Stimulated activated CD4-positive, alpha-beta T cell treated with anti-CD3 and anti-CD28 coated beads, TNF-alpha, amount 100 ng/mL, for 1 hour (primary cell): ENCODE measurements around the gene NAPB.
"Not testable (repeated sequence)": the region's sequence is repeated elsewhere in the genome, so short reads cannot be mapped to it uniquely, and the experiment has no call there.

ENCODE experiments used
- DNase-seq, 3 donors: peaks; one replicate each; pipeline ENCODE4 v3.0.0-alpha.2; 2020; ENCODE audit warnings: low read depth in 3 of 3, low spot score in 1 of 3

NAPB gene

DNA sequence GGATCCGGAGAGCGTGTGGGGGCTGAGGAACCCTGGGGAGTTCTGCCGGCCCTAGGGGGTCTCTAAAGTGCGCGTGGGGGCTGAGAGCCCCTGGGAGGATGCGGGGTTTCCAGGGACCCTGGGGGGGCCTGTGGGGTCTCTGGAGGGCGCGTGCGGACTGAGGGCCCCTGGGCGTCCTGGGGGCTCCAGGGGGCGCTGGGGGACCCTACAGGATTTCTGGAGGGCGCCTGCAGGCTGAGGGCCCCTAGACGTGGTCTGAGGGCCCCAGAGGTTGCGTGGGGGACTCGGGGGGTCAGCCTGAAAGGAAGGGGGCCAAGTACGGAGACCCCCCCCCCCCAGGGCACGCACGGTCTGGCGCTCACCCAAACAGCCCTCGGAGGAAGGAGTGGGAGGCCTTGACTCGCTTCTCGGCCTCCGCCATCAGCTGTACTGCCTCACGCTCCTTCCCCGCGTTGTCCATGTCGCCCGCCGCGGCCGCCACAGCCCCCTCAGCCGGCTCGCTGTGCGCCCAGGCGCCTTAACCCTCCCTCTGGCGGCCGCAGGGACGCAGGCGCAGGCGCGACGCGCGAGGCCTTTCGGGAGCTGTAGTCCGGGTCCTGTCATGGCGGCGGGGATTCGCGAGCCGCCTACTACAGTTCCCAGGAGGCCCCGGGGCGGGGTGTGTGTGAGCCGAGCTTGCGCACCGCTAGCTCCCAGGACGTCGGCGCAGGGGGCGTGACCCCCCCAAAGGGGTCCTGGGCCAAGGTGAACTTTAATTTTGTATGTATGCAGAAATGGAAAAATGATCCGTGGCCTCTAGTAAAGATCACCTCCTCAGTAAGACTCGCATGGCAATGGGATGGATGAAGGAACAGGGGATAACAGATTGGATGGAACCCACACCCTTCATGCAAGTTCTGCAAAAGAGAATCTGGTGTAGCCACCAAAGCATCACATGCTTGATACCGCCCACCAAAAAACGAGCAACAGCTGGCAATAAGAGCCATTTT, at the start of gene NAPB:
NAPB (minus strand) TSS at position 546 of the 989 bp plus-strand sequence; CDS start at position 460, 86 bp downstream.
- peak; percentile 76 to 88 (median 83) for DNase-seq

- not testable (repeated sequence) for DNase-seq
Measured at GRCh38 chr20:23466961-23467360, 45.7 kb upstream of the NAPB start.

DNA sequence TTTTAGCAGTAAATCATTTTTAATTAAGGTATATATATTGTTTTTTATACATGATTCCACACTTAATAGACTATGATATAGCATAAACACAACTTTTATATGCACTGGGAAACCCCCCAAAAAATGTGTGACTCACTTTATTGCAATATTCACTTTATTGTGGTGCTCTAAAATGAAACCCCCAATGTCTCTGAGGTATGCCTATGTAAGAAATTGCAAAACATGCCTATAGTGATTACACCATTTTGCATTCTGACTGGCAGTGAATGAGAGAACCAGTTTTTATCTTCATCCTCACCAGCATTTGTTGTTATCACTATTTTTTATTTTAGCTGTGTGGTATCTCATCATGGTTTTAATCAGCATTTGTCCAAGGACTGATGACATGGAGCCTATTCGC, 39.9 kb upstream of the NAPB start:
- DNase-seq: no peak

DNA sequence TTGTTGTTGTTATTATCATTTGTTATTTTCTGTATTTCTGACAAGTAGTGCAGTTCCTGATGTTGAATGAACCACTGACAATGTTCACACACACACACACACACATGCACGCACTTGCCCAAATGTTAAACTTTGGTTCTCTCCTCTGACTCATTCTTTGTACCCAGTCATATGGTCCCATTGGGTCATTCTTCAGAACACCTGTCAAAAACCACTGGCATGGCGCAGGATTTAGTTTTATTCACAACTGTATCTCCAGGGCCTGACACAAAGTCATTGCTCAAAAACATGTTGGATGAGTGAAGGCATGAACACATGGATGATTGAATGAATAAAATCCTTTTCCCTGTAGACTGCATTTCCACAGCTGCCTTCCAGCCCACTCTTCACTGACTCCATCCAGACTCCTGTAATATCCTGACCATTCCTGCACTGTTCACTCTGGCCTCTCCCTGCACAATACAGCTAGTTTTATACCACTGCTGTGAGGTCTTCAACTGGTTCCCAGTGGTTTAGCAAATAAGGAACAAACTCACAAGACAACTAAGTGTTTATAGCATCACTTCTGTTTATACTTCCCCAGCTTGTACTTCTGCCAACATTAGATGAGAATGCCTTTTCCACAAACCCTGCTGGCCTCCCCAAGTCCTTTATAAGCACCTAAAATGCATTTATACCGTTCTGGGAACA, 38.3 kb upstream of the NAPB start:
- no peak for DNase-seq

DNA sequence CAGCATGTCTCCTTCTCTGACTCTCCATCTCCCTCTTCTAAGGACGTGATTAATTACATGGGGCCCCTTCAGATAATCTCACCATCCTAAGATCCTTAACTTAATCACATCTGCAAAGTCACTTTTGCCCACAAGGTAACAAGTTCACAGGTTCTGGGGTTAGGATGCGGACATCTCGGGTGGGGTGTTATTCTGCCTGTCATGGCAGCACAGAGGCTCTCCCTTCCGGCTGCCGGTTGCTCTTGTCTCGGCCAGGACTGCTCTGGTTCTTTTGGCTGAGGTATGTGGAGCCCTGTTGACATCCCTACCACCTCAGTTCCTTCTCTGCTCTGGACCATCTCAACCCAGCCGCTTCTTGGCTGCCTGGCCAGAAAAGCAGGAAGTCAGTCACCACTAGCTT, 35.6 kb upstream of the NAPB start:
- DNase-seq: no peak

DNA sequence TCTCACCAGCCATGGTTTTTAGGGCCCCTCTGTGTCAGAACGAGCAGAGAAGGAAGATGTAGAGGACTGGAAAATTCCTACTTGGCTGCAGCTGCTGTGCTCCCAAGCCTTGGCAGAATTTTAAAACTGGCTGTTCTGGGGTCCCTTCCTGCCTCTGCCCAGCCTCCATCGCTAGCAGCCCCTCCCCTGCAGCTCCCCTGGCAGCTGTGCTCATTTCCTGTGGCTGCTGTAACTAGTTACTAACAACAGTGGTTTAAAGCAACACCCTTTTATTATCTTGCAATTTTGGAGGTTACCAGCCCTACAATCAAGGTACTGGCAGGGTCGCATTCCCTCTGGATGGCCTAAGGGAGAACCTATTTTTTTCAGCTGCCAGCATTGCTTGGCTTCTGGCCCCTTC, 35.1 kb upstream of the NAPB start:
- no peak for DNase-seq

- no peak for DNase-seq
Measured at GRCh38 chr20:23455639-23456038, 34.4 kb upstream of the NAPB start.

GRCh38 chr20:23454816-23455215, 33.5 kb upstream of the NAPB start:
- DNase-seq: no peak

GRCh38 chr20:23453549-23454543, 32.6 kb upstream of the NAPB start:
- DNase-seq: no peak

GRCh38 chr20:23452776-23453175, 31.5 kb upstream of the NAPB start, which contains the start of gene CST11:
TSS of gene CST11 (minus strand) at chr20:23452876. CDS start at chr20:23452811, 65 bp downstream.
- DNase-seq: no peak

DNA sequence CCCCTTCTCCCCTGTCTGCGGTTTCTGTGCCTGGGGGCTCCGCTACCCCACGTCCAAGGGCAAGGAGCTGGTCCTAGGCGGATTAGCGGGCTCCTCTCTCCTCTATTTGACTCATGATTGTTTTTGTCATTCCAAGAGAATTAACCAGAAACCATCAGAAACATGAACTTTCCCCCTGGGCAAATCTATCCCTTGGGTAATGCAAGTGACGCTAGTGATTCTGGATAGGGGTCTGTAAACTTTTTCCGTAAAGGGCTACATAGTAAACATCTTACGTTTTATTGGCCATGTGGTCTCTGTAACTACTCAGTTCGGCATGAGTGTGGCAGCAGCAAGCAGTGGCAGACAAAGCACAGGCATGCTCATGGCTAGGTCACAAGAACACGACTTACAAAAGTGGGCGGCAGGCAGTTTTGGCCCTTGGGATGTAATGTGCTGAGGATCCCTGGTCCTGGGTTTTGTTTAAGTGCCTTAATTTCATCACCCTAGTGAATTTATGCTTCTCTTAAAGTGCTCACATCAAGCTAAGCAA, 30.7 kb upstream of the NAPB start:
- no peak for DNase-seq

- DNase-seq: no peak
Measured at GRCh38 chr20:23450877-23451276, 29.6 kb upstream of the NAPB start.

DNA sequence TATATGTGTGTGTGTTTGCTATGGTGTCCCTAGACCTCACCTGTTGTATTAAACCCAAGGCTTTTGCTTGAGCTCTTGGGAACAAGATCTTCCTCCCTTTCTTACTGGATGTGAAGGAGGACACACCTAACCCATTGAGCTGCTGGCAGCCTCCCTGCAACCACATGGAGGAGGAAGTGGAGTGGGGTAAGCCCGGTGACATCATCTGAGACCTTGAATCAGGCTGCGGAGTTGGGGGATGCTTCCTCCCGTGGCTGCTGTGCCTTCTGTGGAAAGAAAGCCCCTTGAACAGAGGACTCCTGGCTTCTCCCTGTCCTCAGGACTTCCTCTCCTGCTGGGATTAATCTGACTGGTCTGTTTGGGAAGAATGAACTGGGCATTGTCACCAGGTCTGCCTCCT, 28.1 kb upstream of the NAPB start:
- no peak for DNase-seq

DNA sequence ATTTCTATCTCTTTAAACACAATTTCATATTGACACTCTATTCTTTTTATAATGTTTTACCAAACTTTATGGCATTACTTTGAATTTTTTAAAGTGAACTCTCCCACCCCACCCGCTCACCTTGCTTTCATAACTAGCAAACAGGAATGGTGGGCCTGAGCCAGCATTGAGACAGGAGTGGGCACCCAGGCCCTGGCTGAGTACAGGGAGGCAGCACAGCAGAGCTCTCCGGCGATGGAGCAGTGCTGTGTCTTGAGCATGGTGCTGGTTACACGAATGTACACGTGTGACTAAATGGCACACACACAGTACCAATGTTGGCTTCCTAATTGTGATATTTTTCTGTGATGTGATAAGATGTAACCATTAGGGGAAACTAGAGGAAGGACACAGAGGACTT, 26.9 kb upstream of the NAPB start:
- no peak for DNase-seq

DNA sequence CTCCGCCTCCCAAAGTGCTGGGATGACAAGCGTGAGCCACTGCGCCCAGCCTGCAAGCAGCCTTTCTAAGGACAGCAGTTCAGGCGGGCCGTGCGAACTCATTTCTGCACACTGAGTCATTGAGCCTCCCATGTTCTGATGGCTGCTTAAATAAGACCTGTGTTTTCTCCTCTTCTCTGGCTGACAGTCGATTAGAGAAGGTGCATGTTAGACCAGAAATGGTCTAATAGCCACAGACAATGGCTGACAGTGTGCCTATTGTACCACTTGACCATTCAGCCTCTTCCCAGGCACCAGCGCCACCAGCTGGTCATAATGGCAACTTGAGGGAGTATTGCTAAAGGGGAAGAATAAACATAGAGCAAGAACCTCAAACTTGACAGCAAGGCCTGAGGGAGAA, 25.2 kb upstream of the NAPB start:
- DNase-seq: peak in 1 of 3 donors; percentile 5

- DNase-seq: no peak
Measured at GRCh38 chr20:23445596-23446217, 24.4 kb upstream of the NAPB start.

DNA sequence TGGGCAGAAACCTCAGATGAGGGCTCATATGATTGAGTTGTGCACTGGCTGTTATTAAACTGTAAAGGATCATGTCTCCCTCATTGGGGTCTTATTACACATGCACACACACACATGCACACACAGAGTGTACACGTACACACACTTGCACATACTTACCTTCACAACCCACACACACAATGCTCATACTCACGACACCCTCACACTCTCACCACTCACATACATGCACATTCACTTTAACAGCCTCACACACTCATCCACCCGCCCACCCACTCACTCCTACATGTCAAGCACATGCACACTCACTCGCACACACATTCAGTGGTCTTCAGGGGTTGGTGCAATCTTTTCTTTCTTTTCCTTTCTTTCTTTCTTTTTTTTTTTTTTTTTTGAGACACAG, 23.6 kb upstream of the NAPB start:
- no peak for DNase-seq

DNA sequence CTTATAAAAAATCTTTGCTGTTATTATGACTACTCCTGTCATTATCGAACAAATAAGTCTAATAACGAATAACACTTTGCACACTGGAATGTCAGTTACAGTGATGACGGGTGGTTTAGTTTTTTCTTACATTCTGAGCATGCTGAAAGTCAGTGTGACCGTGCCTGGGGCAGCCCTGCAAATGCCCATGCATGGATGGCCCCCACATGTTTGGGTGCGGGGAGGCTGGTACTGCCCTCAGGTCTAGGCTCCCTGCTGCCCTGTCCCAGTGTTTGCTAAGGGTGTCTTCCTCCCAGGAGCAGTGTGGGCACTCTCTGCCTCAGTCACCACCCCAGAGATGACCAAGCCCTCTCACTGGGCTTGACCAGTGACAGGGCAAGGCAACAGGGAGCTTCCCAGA, 21.1 kb upstream of the NAPB start:
- DNase-seq: no peak

DNA sequence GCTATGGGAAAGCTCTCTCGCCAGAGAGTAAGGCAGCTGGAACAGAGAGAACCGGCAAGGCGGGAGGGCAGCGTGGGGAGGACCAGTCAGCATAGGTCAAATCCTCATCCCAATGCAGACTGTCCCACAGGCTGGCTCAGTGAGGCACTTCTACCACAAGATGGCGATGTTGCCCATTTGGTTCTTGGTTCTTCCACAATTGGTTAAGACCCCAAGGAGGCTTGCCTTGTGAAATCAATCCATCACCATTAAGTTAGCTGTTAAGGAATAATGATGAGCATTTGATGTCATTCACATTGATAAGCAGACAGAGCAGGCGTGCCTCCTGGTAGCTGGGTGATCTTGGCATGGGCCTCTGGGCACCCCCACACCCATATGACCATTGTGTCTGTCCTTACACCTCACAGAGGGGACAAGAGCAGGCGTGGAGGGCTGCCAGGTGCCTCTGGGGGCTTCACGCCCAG, 20.6 kb upstream of the NAPB start:
- peak in 1 of 3 donors; percentile 8 for DNase-seq

- DNase-seq: no peak
Measured at GRCh38 chr20:23440004-23440403, 18.7 kb upstream of the NAPB start.
